HEK293 (cell line): ENCODE results near the gene LSM3.

Experiments used
- CTCF ChIA-PET: fragments of 350-600 bp; formaldehyde crosslinking; extraction: SDS; loops from one replicate; lab custom pipeline; 2021; ENCODE audit warnings: antibody characterized with exemption; lab: Yijun Ruan, JAX
- POLR2A ChIA-PET: fragments of 300-600 bp; formaldehyde crosslinking; extraction: SDS; loops from one replicate; lab custom pipeline; 2020; ENCODE audit warnings: antibody characterized with exemption, inconsistent platforms; lab: Yijun Ruan, JAX
- H3K27ac ChIP-seq: fragments of 200-500 bp; sonication (Bioruptor generic); 2 replicates; pipeline ENCODE4 v1.5.1; 2014; ENCODE audit warnings: low read depth, low read length, control low read depth, inconsistent platforms; ENCODE audit errors: extremely low read depth
- H3K36me3 ChIP-seq, 2 experiments: fragments of 200-500 bp in 1 of 2; sonication (Bioruptor generic) in 1 of 2; 1 replicate in 1 of 2; 2 replicates in 1 of 2; pipeline ENCODE4 v1.5.1; 2014 to 2017; ENCODE audit warnings: inconsistent platforms in 2 of 2, low read length in 2 of 2; ENCODE audit not compliant: control insufficient read depth in 2 of 2, insufficient read depth in 1 of 2
- H3K4me1 ChIP-seq: fragments of 200-500 bp; sonication (Bioruptor generic); 2 replicates; pipeline ENCODE4 v1.5.1; 2014; ENCODE audit warnings: mild to moderate bottlenecking, low read length, inconsistent platforms; ENCODE audit not compliant: control insufficient read depth, insufficient read depth
- H3K4me3 ChIP-seq: 2 replicates; pipeline ENCODE4 v1.5.1; 2011; ENCODE audit warnings: low read depth, mild to moderate bottlenecking, control low read depth, low read length, moderate library complexity
- H3K9me3 ChIP-seq: fragments of 200-500 bp; sonication (Bioruptor generic); 2 replicates; pipeline ENCODE4 v1.5.1; 2014; ENCODE audit warnings: low read depth, low read length, inconsistent platforms; ENCODE audit not compliant: control insufficient read depth, insufficient read depth
- KLF10 ChIP-seq: fragments of 450-650 bp; IDR thresholded peaks from 2 replicates; pipeline ENCODE4 v1.5.1; 2018; ENCODE audit warnings: missing biosample characterization, mild to moderate bottlenecking, missing genetic modification characterization
- ZBTB8A ChIP-seq: fragments of 450-650 bp; formaldehyde crosslinking; IDR thresholded peaks from 2 replicates; pipeline ENCODE4 v1.5.1; 2016; ENCODE audit warnings: missing biosample characterization, missing genetic modification characterization
- ZEB2 ChIP-seq: fragments of 450-650 bp; formaldehyde crosslinking; IDR thresholded peaks from 2 replicates; pipeline ENCODE4 v1.5.1; 2016; ENCODE audit warnings: missing biosample characterization, missing genetic modification characterization
- ZNF138 ChIP-seq: fragments of 450-650 bp; formaldehyde crosslinking; IDR thresholded peaks from 2 replicates; pipeline ENCODE4 v1.5.1; 2016; ENCODE audit warnings: missing biosample characterization, missing genetic modification characterization, borderline replicate concordance
- ZNF175 ChIP-seq: fragments of 450-650 bp; formaldehyde crosslinking; IDR thresholded peaks from 2 replicates; pipeline ENCODE4 v1.5.1; 2016; ENCODE audit warnings: missing biosample characterization, missing genetic modification characterization
- ZNF18 ChIP-seq: fragments of 450-650 bp; formaldehyde crosslinking; IDR thresholded peaks from 2 replicates; pipeline ENCODE4 v1.5.1; 2016; ENCODE audit warnings: missing biosample characterization, missing genetic modification characterization
- ZNF202 ChIP-seq: fragments of 450-650 bp; formaldehyde crosslinking; IDR thresholded peaks from 2 replicates; pipeline ENCODE4 v1.5.1; 2016; ENCODE audit warnings: missing biosample characterization, missing genetic modification characterization, borderline replicate concordance
- ZNF341 ChIP-seq: fragments of 450-650 bp; formaldehyde crosslinking; IDR thresholded peaks from 2 replicates; pipeline ENCODE4; 2016; ENCODE audit warnings: low read depth, missing biosample characterization, missing genetic modification characterization
- ZNF350 ChIP-seq: fragments of 450-650 bp; formaldehyde crosslinking; IDR thresholded peaks from 2 replicates; pipeline ENCODE4 v1.5.0; 2017; ENCODE audit warnings: missing biosample characterization, mild to moderate bottlenecking, missing genetic modification characterization
- ZNF488 ChIP-seq: fragments of 450-650 bp; formaldehyde crosslinking; IDR thresholded peaks from 2 replicates; pipeline ENCODE4 v1.5.1; 2016; ENCODE audit warnings: missing biosample characterization, missing genetic modification characterization
- ZNF548 ChIP-seq: fragments of 450-650 bp; formaldehyde crosslinking; IDR thresholded peaks from 2 replicates; pipeline ENCODE4 v1.5.1; 2016; ENCODE audit warnings: missing biosample characterization, missing genetic modification characterization
- ZNF571 ChIP-seq: fragments of 450-650 bp; formaldehyde crosslinking; IDR thresholded peaks from 2 replicates; pipeline ENCODE4 v1.5.0; 2017; ENCODE audit warnings: missing biosample characterization, missing genetic modification characterization
- ZNF600 ChIP-seq: fragments of 450-650 bp; formaldehyde crosslinking; IDR thresholded peaks from 2 replicates; pipeline ENCODE4 v1.5.1; 2016; ENCODE audit warnings: missing biosample characterization, missing genetic modification characterization
- ZNF792 ChIP-seq: fragments of 450-650 bp; formaldehyde crosslinking; IDR thresholded peaks from 2 replicates; pipeline ENCODE4 v1.5.1; 2016; ENCODE audit warnings: missing biosample characterization, missing genetic modification characterization
- ZNF837 ChIP-seq: fragments of 450-650 bp; formaldehyde crosslinking; IDR thresholded peaks from 2 replicates; pipeline ENCODE4 v1.5.1; 2016; ENCODE audit warnings: missing biosample characterization, missing genetic modification characterization
- ZSCAN16 ChIP-seq: fragments of 450-650 bp; formaldehyde crosslinking; IDR thresholded peaks from 2 replicates; pipeline ENCODE4 v1.5.1; 2016; ENCODE audit warnings: missing biosample characterization, missing genetic modification characterization
- ZSCAN23 ChIP-seq: fragments of 450-650 bp; formaldehyde crosslinking; IDR thresholded peaks from 2 replicates; pipeline ENCODE4 v1.5.1; 2016; ENCODE audit warnings: missing biosample characterization, missing genetic modification characterization
- TF ChIP-seq, protein P1 (sequence below): fragments of 450-650 bp; formaldehyde crosslinking; IDR thresholded peaks from 2 replicates; pipeline ENCODE4 v1.5.1; 2016; ENCODE audit warnings: missing biosample characterization, missing genetic modification characterization, borderline replicate concordance

LSM3 gene

GRCh38 chr3:14248477-14248848, 69.8 kb downstream of the LSM3 start:
- ChIA-PET POLR2A (no interaction called here), CTCF (interaction anchor here (1.5 to 2.7 kb wide), 3 partner anchors 14 to 45 kb away, joined by 7 to 13 read pairs (median 9); no protein-coding TSS in a partner anchor)
- no peak overlapping the region for H3K27ac ChIP-seq
- H3K36me3 ChIP-seq = no peaks in the 10 kb centered on the region
- H3K4me3 ChIP-seq = no peak overlapping the region
- no peaks in the 10 kb centered on the region for H3K9me3 ChIP-seq
- no peaks in the 10 kb centered on the region for H3K4me1 ChIP-seq
- peak; percentile 44; the same call in 1 of the 2 replicates for TF ChIP-seq ZNF341 (tag by site-specific recombination)
- TF ChIP-seq ZSCAN16 (tag by site-specific recombination) = no peak
- no peak for TF ChIP-seq ZNF488 (tag by site-specific recombination)

- ChIA-PET CTCF (interaction anchor here (0.8 to 2.7 kb wide), 3 partner anchors 13 to 212 kb away, joined by 3 to 13 read pairs (median 9); no protein-coding TSS in a partner anchor), POLR2A (no interaction called here)
- Histone ChIP-seq H3K4me3 (no peak overlapping the region), H3K27ac (no peak overlapping the region), H3K4me1 (no peaks in the 10 kb centered on the region), H3K9me3 (no peaks in the 10 kb centered on the region), H3K36me3 (no peaks in the 10 kb centered on the region)
- TF ChIP-seq ZNF600 = no peak
- no peak for TF ChIP-seq ZNF548 (tag by site-specific recombination)
- TF ChIP-seq ZNF571 (tag by site-specific recombination) = no peak
- no peak for TF ChIP-seq ZNF18 (tag by site-specific recombination)
- TF ChIP-seq ZNF202 (tag by site-specific recombination) = no peak
- no peak for TF ChIP-seq ZNF837 (tag by site-specific recombination)
- no peak for TF ChIP-seq KLF10 (tag by site-specific recombination)
- TF ChIP-seq ZBTB8A (tag by site-specific recombination) = no peak
- no peak for TF ChIP-seq ZEB2 (tag by site-specific recombination)
- TF ChIP-seq ZNF175 = no peak
- no peak for TF ChIP-seq ZNF792 (tag by site-specific recombination)
- TF ChIP-seq ZSCAN23 (tag by site-specific recombination) = no peak
- TF ChIP-seq ZNF350 = no peak
- TF ChIP-seq, protein P1, sequence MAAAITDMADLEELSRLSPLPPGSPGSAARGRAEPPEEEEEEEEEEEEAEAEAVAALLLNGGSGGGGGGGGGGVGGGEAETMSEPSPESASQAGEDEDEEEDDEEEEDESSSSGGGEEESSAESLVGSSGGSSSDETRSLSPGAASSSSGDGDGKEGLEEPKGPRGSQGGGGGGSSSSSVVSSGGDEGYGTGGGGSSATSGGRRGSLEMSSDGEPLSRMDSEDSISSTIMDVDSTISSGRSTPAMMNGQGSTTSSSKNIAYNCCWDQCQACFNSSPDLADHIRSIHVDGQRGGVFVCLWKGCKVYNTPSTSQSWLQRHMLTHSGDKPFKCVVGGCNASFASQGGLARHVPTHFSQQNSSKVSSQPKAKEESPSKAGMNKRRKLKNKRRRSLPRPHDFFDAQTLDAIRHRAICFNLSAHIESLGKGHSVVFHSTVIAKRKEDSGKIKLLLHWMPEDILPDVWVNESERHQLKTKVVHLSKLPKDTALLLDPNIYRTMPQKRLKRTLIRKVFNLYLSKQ (tag by site-specific recombination) = no peak
- TF ChIP-seq ZNF138 (tag by site-specific recombination) = no peak
These were observed 70.4 kb downstream of the LSM3 start for GRCh38 chr3:14248849-14249523.
